ENCODE measurements around the gene GNG3. TPM values are rescaled to one million over a fixed set of nuclear protein-coding genes. Genes with fewer than 3 reads are reported as not detected.
"Not testable (repeated sequence)": the region's sequence is repeated elsewhere in the genome, so short reads cannot be mapped to it uniquely, and the experiment has no call there.

The GNG3 gene
- total RNA-seq, 1 experiment from 2014 or later = not detected

DNA sequence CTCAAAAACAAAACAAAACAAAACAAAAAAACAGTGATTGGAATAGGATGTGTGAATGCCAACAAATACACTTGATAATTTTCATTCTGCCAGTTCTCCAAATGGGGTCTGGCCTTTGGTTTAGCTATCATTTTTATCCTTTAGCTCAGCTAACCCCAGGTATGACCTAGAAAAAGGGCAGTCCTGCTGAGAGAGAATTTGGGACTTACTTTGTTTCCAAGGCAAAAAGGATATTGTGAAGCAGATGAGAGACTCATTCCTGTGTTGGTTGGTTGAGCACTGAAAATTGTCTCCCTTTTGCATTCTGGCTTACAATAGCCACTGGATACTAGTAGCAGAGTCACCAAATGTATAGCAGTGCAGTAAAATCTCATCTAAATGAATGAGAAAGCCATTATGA, 29.7 kb downstream of the GNG3 start:
- no peak overlapping the region for H3K4me2 ChIP-seq (ENCODE audit: low read length)
- BruUV-seq (replicated peaks) = no TSS peak
- no peaks in the 10 kb centered on the region for H3F3A ChIP-seq (ENCODE audit: low read length, unreplicated experiment)
- no peaks in the 10 kb centered on the region for H3K9me2 ChIP-seq (replicated peaks; ENCODE audit: low read length)
- peaks cover 14% of the 10 kb centered on the region; the same call in 1 of the 2 replicates for H3K79me2 ChIP-seq (ENCODE audit: low read length)
- no peak overlapping the region for H3K27ac ChIP-seq (ENCODE audit: low read length)
- peaks cover 37% of the 10 kb centered on the region for H3K36me3 ChIP-seq (ENCODE audit: low read depth, low read length)
- ChIA-PET POLR2A (ENCODE audit: unreplicated experiment) (interaction anchor here (0.6 kb wide), 1 partner anchor 17 kb away, joined by 4 read pairs; the partner anchor contains the start of gene ZBTB3), CTCF (no interaction called here)
- H3K4me1 ChIP-seq (ENCODE audit: insufficient read depth, low read length) = no peaks in the 10 kb centered on the region
- no peak overlapping the region for H3K4me3 ChIP-seq (ENCODE audit: low read length)
- H3K27me3 ChIP-seq (ENCODE audit: low read length) = no peaks in the 10 kb centered on the region
- DNase-seq = no peak
- no peaks in the 10 kb centered on the region for H3K9me3 ChIP-seq (ENCODE audit: low read length)
- ATAC-seq = no peak
- H3K9ac ChIP-seq (ENCODE audit: low read length) = no peak overlapping the region
- no peak overlapping the region for H2AFZ ChIP-seq (ENCODE audit: low read length)
- no peaks in the 10 kb centered on the region for H4K20me1 ChIP-seq (ENCODE audit: low read length)
- TF ChIP-seq EZH2phosphoT487 (IDR thresholded peaks at IDR 0.05; ENCODE audit: borderline replicate concordance, low read length) = no peak
- TF ChIP-seq EZH2 (IDR thresholded peaks at IDR 0.05; ENCODE audit: low read length, unreplicated experiment) = no peak
- TF ChIP-seq, protein P1, sequence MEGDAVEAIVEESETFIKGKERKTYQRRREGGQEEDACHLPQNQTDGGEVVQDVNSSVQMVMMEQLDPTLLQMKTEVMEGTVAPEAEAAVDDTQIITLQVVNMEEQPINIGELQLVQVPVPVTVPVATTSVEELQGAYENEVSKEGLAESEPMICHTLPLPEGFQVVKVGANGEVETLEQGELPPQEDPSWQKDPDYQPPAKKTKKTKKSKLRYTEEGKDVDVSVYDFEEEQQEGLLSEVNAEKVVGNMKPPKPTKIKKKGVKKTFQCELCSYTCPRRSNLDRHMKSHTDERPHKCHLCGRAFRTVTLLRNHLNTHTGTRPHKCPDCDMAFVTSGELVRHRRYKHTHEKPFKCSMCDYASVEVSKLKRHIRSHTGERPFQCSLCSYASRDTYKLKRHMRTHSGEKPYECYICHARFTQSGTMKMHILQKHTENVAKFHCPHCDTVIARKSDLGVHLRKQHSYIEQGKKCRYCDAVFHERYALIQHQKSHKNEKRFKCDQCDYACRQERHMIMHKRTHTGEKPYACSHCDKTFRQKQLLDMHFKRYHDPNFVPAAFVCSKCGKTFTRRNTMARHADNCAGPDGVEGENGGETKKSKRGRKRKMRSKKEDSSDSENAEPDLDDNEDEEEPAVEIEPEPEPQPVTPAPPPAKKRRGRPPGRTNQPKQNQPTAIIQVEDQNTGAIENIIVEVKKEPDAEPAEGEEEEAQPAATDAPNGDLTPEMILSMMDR (conservative IDR thresholded peaks at IDR 0.05; ENCODE audit: low read depth, low read length) = no peak
- intact Hi-C loops (cut with micrococcal nuclease) = no loop called here

DNA sequence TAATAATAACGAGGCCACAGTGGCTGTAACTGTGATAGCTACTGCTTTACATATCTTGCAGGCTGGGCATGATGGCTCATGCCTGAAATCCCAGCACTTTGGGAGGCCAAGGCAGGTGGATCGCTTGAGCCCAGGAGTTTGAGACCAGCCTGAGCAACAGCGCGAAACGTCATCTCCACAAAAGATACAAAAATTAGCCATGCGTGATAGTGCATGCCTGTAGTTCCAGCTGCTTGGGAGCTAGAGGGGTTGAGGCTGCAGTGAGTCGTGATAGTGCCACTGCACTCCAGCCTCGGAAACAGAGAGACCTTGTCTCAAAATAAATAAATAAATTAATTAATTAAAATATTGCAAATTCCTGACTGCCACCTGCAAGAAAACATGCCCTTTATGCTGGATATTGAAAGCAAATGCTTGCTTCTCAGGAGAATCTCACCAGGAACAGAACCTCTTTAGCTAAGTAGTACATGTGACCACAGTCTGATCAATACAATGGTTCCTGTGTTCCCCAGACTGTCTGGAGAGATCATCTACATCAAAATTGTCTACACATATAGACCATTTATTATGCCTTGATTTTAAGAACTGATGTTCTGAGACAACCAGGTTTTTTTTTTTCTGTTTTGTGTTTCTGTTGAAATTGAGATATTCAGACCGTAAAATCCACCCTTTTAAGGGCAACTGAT, 40.1 kb downstream of the GNG3 start:
- ChIA-PET CTCF (interaction anchor here (0.6 kb wide), 1 partner anchor 67 kb away, joined by 4 read pairs; no protein-coding TSS in a partner anchor), POLR2A (ENCODE audit: unreplicated experiment) (no interaction called here)
- Histone ChIP-seq H4K20me1 (ENCODE audit: low read length) (no peaks in the 10 kb centered on the region), H2AFZ (ENCODE audit: low read length) (no peak overlapping the region), H3F3A (ENCODE audit: low read length, unreplicated experiment) (no peaks in the 10 kb centered on the region), H3K9me3 (ENCODE audit: low read length) (no peaks in the 10 kb centered on the region), H3K4me2 (ENCODE audit: low read length) (no peak overlapping the region), H3K27me3 (ENCODE audit: low read length) (no peaks in the 10 kb centered on the region), H3K4me3 (ENCODE audit: low read length) (no peak overlapping the region), H3K9me2 (replicated peaks; ENCODE audit: low read length) (no peaks in the 10 kb centered on the region), H3K79me2 (ENCODE audit: low read length) (peaks cover 2% of the 10 kb centered on the region; the same call in 1 of the 2 replicates), H3K9ac (ENCODE audit: low read length) (no peak overlapping the region), H3K36me3 (ENCODE audit: low read depth, low read length) (peaks cover 6% of the 10 kb centered on the region; the same call in 1 of the 2 replicates), H3K4me1 (ENCODE audit: insufficient read depth, low read length) (peaks cover under 1% of the 10 kb centered on the region; the same call in 1 of the 2 replicates), H3K27ac (ENCODE audit: low read length) (no peak overlapping the region)
- intact Hi-C loops (cut with micrococcal nuclease) = no loop called here
- ATAC-seq (0 out of 2 replicates have a peak, but pooled peaks have one; percentile 22), DNase-seq (no peak)
- TF ChIP-seq EZH2 (IDR thresholded peaks at IDR 0.05; ENCODE audit: low read length, unreplicated experiment) (no peak), EZH2phosphoT487 (IDR thresholded peaks at IDR 0.05; ENCODE audit: borderline replicate concordance, low read length) (no peak)
- TF ChIP-seq, protein P1 (conservative IDR thresholded peaks at IDR 0.05; ENCODE audit: low read depth, low read length) = no peak
- no TSS peak for BruUV-seq (replicated peaks)

DNA sequence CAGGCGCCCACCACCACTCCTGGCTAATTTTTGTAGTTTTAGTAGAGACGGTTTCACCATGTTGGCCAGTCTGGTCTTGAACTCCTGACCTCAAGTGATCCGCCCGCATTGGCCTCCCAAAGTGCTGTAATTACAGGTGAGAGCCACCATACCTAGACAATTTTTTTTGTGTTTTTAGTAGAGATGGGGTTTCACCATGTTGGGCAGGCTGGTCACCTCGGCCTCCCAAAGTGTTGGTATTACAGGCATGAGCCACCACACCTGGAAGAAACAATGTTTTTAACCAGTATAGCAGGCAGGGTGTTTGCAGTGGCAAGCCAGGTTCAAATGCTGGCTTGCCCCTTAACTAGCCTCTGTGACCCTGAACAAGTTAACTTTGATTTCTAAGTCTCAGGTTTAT, 42.5 kb downstream of the GNG3 start:
- H3K4me2 ChIP-seq (ENCODE audit: low read length); H3K27ac ChIP-seq (ENCODE audit: low read length); H4K20me1 ChIP-seq (ENCODE audit: low read length); H2AFZ ChIP-seq (ENCODE audit: low read length); DNase-seq; BruUV-seq (replicated peaks); H3K9me3 ChIP-seq (ENCODE audit: low read length); intact Hi-C loops (cut with micrococcal nuclease); H3F3A ChIP-seq (ENCODE audit: low read length, unreplicated experiment); POLR2A ChIA-PET (ENCODE audit: unreplicated experiment); H3K36me3 ChIP-seq (ENCODE audit: low read depth, low read length); H3K9me2 ChIP-seq (replicated peaks; ENCODE audit: low read length); ATAC-seq; H3K9ac ChIP-seq (ENCODE audit: low read length); H3K27me3 ChIP-seq (ENCODE audit: low read length); H3K4me3 ChIP-seq (ENCODE audit: low read length); CTCF ChIA-PET: not testable (repeated sequence)
- H3K79me2 ChIP-seq (ENCODE audit: low read length) = peaks cover 10% of the 10 kb centered on the region; the same call in 1 of the 2 replicates
- H3K4me1 ChIP-seq (ENCODE audit: insufficient read depth, low read length) = peaks cover 16% of the 10 kb centered on the region
